PC-3 (cell line): ENCODE measurements around the gene ZCWPW1. TPM values are rescaled to one million over a fixed set of nuclear protein-coding genes. Genes with fewer than 3 reads are reported as not detected.

ENCODE experiments used
- ATAC-seq: fragments of 200-7000 bp; cut with Tn5 transposase; 2 replicates; pipeline ENCODE4 v1.9.1; 2020; ENCODE audit warnings: mild to moderate bottlenecking, moderate library complexity
- BruUV-seq: library from RNA; stranded (reverse); fragments of 400-500 nt; replicated peaks from 2 replicates; lab custom pipeline; 2021; lab: Mats Ljungman, UMichigan
- CTCF ChIA-PET: fragments of 300-600 bp; sonication (Branson Sonifier 250); formaldehyde crosslinking; loops from one replicate; lab custom pipeline; 2022; ENCODE audit warnings: antibody characterized with exemption; lab: Charles Lee
- POLR2A ChIA-PET: fragments of 300-600 bp; sonication (Branson Sonifier 250); formaldehyde crosslinking; loops from one replicate; lab custom pipeline; 2022; ENCODE audit warnings: antibody characterized with exemption; ENCODE audit not compliant: unreplicated experiment; lab: Charles Lee
- DNase-seq: peaks from one replicate; pipeline ENCODE4 v3.0.0-alpha.2; 2015
- H2AFZ ChIP-seq: fragments of 300-600 bp; sonication (generic); 2 replicates; pipeline ENCODE4 v1.6.0; 2016; ENCODE audit warnings: antibody characterized with exemption, low read length
- H3F3A ChIP-seq: fragments of 300-600 bp; sonication (generic); one replicate; pipeline ENCODE4 v1.6.0; 2017; ENCODE audit warnings: antibody characterized with exemption, low read length, control low read depth, mild to moderate bottlenecking; ENCODE audit not compliant: unreplicated experiment
- H3K27ac ChIP-seq: fragments of 300-600 bp; sonication (generic); 2 replicates; pipeline ENCODE4 v1.5.1; 2016; ENCODE audit warnings: mild to moderate bottlenecking, low read length
- H3K27me3 ChIP-seq: fragments of 300-600 bp; sonication (generic); 2 replicates; pipeline ENCODE4 v1.6.1; 2016; ENCODE audit warnings: low read length, mixed read lengths
- H3K36me3 ChIP-seq: fragments of 300-600 bp; sonication (generic); 2 replicates; pipeline ENCODE4 v1.6.1; 2016; ENCODE audit warnings: low read depth, mixed run types, low read length, mixed read lengths
- H3K4me1 ChIP-seq: fragments of 300-600 bp; sonication (generic); 2 replicates; pipeline ENCODE4 v1.5.1; 2016; ENCODE audit warnings: low read length; ENCODE audit not compliant: insufficient read depth
- H3K4me2 ChIP-seq: fragments of 300-600 bp; sonication (generic); 2 replicates; pipeline ENCODE4 v1.6.0; 2016; ENCODE audit warnings: low read length
- H3K4me3 ChIP-seq: fragments of 300-600 bp; sonication (generic); 2 replicates; pipeline ENCODE4 v1.5.1; 2016; ENCODE audit warnings: mild to moderate bottlenecking, low read length, mixed read lengths
- H3K79me2 ChIP-seq: fragments of 300-600 bp; sonication (generic); 2 replicates; pipeline ENCODE4 v1.6.1; 2017; ENCODE audit warnings: low read length, mixed read lengths
- H3K9ac ChIP-seq: fragments of 300-600 bp; sonication (generic); 2 replicates; pipeline ENCODE4 v1.6.0; 2016; ENCODE audit warnings: mild to moderate bottlenecking, low read length
- H3K9me2 ChIP-seq: fragments of 300-600 bp; sonication (generic); replicated peaks from 2 replicates; pipeline ENCODE4 v1.6.1; 2016; ENCODE audit warnings: mixed run types, low read length, mixed read lengths
- H3K9me3 ChIP-seq: fragments of 300-600 bp; sonication (generic); 2 replicates; pipeline ENCODE4 v1.6.1; 2016; ENCODE audit warnings: low read length, mixed read lengths
- H4K20me1 ChIP-seq: fragments of 300-600 bp; sonication (generic); 2 replicates; pipeline ENCODE4 v1.6.1; 2016; ENCODE audit warnings: low read length, mixed read lengths
- CTCF ChIP-seq: fragments of 300-600 bp; sonication (generic); conservative IDR thresholded peaks from 2 replicates; pipeline ENCODE4 v1.5.1; 2017; ENCODE audit warnings: antibody characterized with exemption, low read depth, mild to moderate bottlenecking, low read length
- EZH2 ChIP-seq: fragments of 300-600 bp; sonication (generic); IDR thresholded peaks from one replicate; pipeline ENCODE4 v1.6.1; 2017; ENCODE audit warnings: antibody characterized with exemption, mild to moderate bottlenecking, low read length; ENCODE audit not compliant: unreplicated experiment
- EZH2phosphoT487 ChIP-seq: fragments of 300-600 bp; sonication (generic); IDR thresholded peaks from 2 replicates; pipeline ENCODE4 v1.6.1; 2018; ENCODE audit warnings: mild to moderate bottlenecking, antibody characterized with exemption, low read length, borderline replicate concordance
- intact Hi-C: fragments of 100-400 bp; cut with micrococcal nuclease; formaldehyde crosslinking; loops from 2 replicates; pipeline ENCODE4 v1.9.0; 2023
- total RNA-seq: library from RNA; depleted of rRNA; stranded (reverse); fragments of >200 nt; gene quantifications from 2 replicates; pipeline ENCODE4 v1.2.3, GENCODE V29; 2014

ZCWPW1 gene
- total RNA-seq, 1 experiment from 2014 or later = 2.2 TPM

- no peaks in the 10 kb centered on the region for H3K27me3 ChIP-seq
- no TSS peak for BruUV-seq
- no peak overlapping the region for H2AFZ ChIP-seq
- no peaks in the 10 kb centered on the region for H4K20me1 ChIP-seq
- DNase-seq = no peak
- no peak overlapping the region for H3K4me3 ChIP-seq
- intact Hi-C loops = loop anchor here (10.0 kb wide), 1 partner anchor 48 kb away; no protein-coding TSS in a partner anchor
- ATAC-seq = no peak
- no peaks in the 10 kb centered on the region for H3K9me3 ChIP-seq
- H3K36me3 ChIP-seq = peaks cover 28% of the 10 kb centered on the region
- H3K9me2 ChIP-seq = no peaks in the 10 kb centered on the region
- H3K27ac ChIP-seq = no peak overlapping the region
- H3K4me2 ChIP-seq = no peak overlapping the region
- CTCF ChIA-PET = no interaction called here
- POLR2A ChIA-PET = no interaction called here
- TF ChIP-seq EZH2phosphoT487 (no peak), CTCF (no peak), EZH2 (no peak)
- H3F3A ChIP-seq = no peaks in the 10 kb centered on the region
- H3K9ac ChIP-seq = no peak overlapping the region
- no peaks in the 10 kb centered on the region for H3K79me2 ChIP-seq
- no peaks in the 10 kb centered on the region for H3K4me1 ChIP-seq
Observed at GRCh38 chr7:100356416-100357068, 72.0 kb downstream of the ZCWPW1 start.

GRCh38 chr7:100353685-100354330 is 74.7 kb downstream of the ZCWPW1 start:
- ATAC-seq (no peak), DNase-seq (no peak)
- H3K9me3 ChIP-seq = no peaks in the 10 kb centered on the region
- H3K27me3 ChIP-seq = no peaks in the 10 kb centered on the region
- H4K20me1 ChIP-seq = no peaks in the 10 kb centered on the region
- no peak overlapping the region for H2AFZ ChIP-seq
- H3K4me2 ChIP-seq = no peak overlapping the region
- BruUV-seq = no TSS peak
- ChIA-PET POLR2A (no interaction called here), CTCF (no interaction called here)
- no peaks in the 10 kb centered on the region for H3K79me2 ChIP-seq
- intact Hi-C loops = loop anchor here (10.0 kb wide), 1 partner anchor 51 kb away; no protein-coding TSS in a partner anchor
- no peak overlapping the region for H3K27ac ChIP-seq
- H3K9me2 ChIP-seq = no peaks in the 10 kb centered on the region
- no peak overlapping the region for H3K9ac ChIP-seq
- no peak overlapping the region for H3K4me3 ChIP-seq
- no peaks in the 10 kb centered on the region for H3F3A ChIP-seq
- no peak for TF ChIP-seq CTCF
- no peak for TF ChIP-seq EZH2
- no peak for TF ChIP-seq EZH2phosphoT487
- peaks cover 29% of the 10 kb centered on the region for H3K36me3 ChIP-seq
- H3K4me1 ChIP-seq = no peaks in the 10 kb centered on the region
